ENCODE results near the gene SLC26A11. TPM values are rescaled to one million over a fixed set of nuclear protein-coding genes. Genes with fewer than 3 reads are reported as not detected.
"Not testable (repeated sequence)": the region's sequence is repeated elsewhere in the genome, so short reads cannot be mapped to it uniquely, and the experiment has no call there.

SLC26A11 gene
- total RNA-seq, 1 experiment from 2014 or later: 6.9 TPM

GRCh38 chr17:80281516-80281915, 61.3 kb downstream of the SLC26A11 start:
- no peak for DNase-seq (ENCODE audit: low spot score)

- no peak for DNase-seq (ENCODE audit: low spot score)
Observed at GRCh38 chr17:80283116-80283852, 63.1 kb downstream of the SLC26A11 start.

- no peak for DNase-seq (ENCODE audit: low spot score)
Observed at GRCh38 chr17:80284631-80285030, 64.4 kb downstream of the SLC26A11 start.

- no peak for DNase-seq (ENCODE audit: low spot score)
Observed at GRCh38 chr17:80285237-80285920, 65.2 kb downstream of the SLC26A11 start.

DNA sequence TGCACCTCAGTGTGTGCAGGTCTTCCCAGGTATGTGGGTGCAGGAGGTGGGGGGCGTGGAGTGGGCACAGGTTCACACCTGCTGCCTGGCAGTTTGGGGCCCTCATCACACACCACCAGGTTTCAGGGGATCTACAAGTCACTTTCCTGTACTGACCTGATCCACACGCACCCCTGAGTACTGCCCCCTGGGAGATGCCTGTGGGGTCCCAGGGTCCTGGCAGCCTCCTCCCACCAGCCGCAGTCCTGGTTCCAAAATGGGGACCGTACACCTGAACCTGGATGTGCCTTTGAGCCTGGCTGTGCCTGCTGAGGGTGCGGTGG, 66.4 kb downstream of the SLC26A11 start:
- no peak for DNase-seq (ENCODE audit: low spot score)

GRCh38 chr17:80287038-80287437, 66.8 kb downstream of the SLC26A11 start:
- DNase-seq (ENCODE audit: low spot score): no peak

- no peak for DNase-seq (ENCODE audit: low spot score)
Observed at GRCh38 chr17:80287806-80288567, 67.8 kb downstream of the SLC26A11 start.

DNA sequence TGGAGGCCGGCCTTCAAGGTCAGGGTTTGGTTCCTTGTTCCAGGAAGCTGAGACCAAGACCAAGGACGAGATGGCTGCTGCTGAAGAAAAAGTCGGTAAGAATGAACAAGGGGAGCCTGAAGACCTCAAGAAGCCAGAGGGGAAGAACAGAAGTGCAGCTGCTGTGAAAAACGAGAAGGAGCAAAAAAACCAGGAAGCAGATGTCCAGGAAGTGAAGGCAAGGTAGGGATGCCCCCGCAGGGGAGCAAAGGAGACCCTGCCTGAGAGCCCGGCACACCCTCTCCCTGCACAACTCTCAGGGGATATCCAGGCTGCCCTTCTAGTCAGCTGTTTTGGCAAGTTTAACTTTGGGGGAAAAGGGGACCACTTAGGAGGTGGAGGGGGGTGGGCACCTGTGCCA, 69.4 kb downstream of the SLC26A11 start:
- DNase-seq (ENCODE audit: low spot score): no peak

DNA sequence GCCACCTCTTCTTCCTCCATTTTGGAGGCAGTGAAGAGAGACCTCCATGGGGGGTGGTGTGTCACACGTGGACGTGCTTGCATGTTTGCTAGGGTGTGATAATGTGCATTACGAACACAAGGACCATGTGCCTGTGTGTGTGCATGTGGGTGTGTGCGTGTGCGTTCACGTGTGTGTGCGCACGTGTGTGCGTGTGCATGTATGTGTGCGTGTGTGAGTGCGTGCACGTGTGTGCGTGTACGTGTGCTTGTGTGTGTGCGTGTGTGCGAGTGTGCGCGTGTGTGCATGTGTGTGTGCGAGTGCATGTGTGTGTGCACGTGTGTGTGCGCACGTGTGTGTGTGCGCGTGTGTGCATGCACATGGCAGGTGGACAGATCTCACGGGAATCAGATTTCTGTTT, 69.9 kb downstream of the SLC26A11 start:
- DNase-seq (ENCODE audit: low spot score): no peak

DNA sequence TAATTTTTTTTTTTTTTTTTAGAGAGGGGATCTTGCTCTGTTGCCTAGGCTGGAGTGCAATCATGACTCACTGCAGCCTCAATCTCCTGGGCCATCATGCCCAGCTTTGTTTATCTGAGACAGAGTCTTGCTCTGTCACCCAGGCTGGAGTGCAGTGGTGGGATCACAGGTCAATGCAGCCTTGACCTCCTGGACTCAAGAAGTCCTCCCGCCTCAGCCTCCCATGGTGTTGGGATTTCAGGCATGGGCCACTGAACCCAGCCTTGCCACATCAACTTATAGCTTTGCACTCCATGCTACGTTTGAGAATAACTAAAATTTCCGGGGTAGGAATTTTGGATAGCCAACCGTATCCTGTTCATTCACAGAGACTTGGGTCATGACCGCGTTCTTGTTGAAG, 71.0 kb downstream of the SLC26A11 start:
- DNase-seq (ENCODE audit: low spot score): no peak

DNA sequence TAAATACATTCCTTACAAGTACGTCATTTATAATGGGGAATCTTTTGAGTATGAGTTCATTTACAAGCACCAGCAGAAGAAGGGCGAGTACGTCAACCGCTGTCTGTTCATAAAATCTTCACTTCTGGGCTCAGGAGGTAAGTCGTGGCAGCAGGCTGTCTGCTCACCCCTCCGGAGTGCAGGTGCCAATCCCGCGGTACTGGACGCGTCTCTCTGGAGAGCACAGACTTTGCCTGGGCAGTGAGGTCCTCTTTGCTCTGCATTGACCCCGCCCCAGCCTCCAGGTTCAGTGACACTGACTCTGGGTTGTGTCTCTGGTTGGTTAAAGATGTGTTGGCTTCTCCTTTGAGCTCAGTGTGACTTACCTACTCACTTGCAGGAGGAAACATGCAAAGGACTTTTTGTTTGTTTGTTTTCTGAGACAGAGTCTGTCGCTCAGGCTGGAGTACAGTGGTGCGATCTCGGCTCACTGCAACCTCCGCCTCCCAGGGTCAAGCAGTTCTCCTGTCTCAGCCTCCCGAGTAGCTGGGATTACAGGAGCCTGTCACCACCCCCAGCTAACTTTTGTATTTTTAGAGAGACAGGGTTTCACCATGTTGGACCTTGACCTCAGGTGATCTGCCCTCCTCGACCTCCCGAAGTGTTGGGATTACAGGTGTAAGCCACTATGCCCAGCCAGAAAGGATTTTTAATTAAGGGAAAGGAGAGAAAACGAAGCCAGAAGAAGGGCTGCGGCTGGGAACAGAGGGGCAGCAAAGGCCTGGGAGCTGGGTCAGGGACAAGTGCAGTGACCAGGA, 71.7 kb downstream of the SLC26A11 start:
- no peak for DNase-seq (ENCODE audit: low spot score)

GRCh38 chr17:80292521-80292971, 72.3 kb downstream of the SLC26A11 start:
- no peak for DNase-seq (ENCODE audit: low spot score)

GRCh38 chr17:80294210-80294609, 74.0 kb downstream of the SLC26A11 start:
- DNase-seq (ENCODE audit: low spot score): no peak

DNA sequence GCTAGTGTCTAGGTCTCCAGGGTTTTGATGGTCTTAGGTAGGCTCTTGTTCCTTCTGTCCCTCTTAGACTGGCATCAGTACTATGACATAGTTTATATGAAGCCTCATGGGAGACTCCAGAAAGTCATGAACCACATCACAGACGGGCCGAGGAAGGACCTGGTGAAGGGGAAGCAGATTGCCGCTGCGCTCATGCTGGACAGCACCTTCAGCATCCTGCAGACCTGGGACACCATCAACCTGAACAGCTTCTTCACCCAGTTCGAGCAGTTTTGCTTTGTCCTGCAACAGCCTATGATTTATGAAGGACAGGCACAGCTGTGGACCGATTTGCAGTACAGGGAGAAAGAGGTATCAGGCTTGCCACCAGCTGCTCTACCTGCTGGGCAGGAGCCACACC, 74.4 kb downstream of the SLC26A11 start:
- no peak for DNase-seq (ENCODE audit: low spot score)

DNA sequence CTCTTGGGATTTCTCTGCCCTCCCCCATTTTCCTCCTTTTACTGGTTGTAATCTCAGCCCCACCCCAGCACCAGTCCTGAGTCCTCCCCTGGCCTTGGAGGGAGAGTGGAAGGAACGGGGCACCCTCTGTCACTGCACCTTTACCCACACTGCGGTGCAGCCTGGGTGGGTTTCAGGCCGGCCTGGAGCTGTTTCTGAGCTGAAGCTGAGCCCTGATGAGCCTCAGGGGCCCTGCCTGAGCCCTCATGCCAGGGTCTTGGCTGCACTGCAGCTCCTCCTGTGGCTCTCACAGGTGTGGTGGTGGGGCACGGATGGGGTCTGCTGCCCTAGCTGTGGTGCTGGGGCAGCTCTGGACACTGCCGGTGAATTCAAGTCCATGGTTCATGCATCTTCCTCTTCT, 74.9 kb downstream of the SLC26A11 start:
- no peak for DNase-seq (ENCODE audit: low spot score)

DNA sequence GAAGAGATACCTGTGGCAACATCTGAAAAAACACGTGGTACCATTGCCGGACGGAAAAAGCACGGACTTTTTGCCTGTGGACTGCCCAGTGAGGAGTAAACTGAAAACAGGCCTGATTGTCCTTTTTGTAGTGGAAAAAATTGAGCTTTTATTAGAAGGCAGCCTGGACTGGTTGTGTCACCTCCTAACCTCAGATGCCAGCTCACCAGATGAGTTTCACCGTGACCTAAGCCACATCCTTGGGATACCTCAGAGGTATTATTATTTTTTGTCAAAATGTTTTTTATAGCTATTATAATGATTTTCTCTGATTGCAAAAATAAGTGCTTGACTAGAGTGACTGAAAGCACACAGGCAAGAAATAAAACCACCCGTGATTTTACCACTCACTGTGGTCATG, 75.3 kb downstream of the SLC26A11 start:
- no peak for DNase-seq (ENCODE audit: low spot score)

GRCh38 chr17:80296221-80296620, 76.0 kb downstream of the SLC26A11 start:
- DNase-seq (ENCODE audit: low spot score): no peak

GRCh38 chr17:80297996-80298560, 77.9 kb downstream of the SLC26A11 start:
- DNase-seq (ENCODE audit: low spot score): no peak

GRCh38 chr17:80299350-80300100, 79.3 kb downstream of the SLC26A11 start:
- not testable (repeated sequence) for DNase-seq (ENCODE audit: low spot score)

GRCh38 chr17:80300756-80301155, 80.5 kb downstream of the SLC26A11 start:
- DNase-seq (ENCODE audit: low spot score): not testable (repeated sequence)
